H9 (cell line): Measurements from ENCODE around the gene PIGM. TPM values are rescaled to one million over a fixed set of nuclear protein-coding genes. Genes with fewer than 3 reads are reported as not detected.

Experiments
- DNase-seq: peaks from one replicate; pipeline ENCODE4 v3.0.0-alpha.2; 2017
- H2AFZ ChIP-seq: one replicate; pipeline ENCODE4 v1.6.1; 2013; ENCODE audit warnings: mild to moderate bottlenecking, low read length, control low read depth, moderate library complexity
- H2AK5ac ChIP-seq: 2 replicates; pipeline ENCODE4 v1.6.1; 2013; ENCODE audit warnings: low read length, control low read depth, mixed read lengths; ENCODE audit not compliant: insufficient read length
- H2BK120ac ChIP-seq: one replicate; pipeline ENCODE4 v1.6.1; 2013; ENCODE audit warnings: low read depth, mild to moderate bottlenecking, low read length, control low read depth, inconsistent platforms; ENCODE audit not compliant: poor library complexity, severe bottlenecking
- H2BK12ac ChIP-seq: 2 replicates; pipeline ENCODE4 v1.6.1; 2013; ENCODE audit warnings: low read length, control low read depth, mixed read lengths, low read depth; ENCODE audit not compliant: insufficient read length
- H2BK15ac ChIP-seq: 2 replicates; pipeline ENCODE4 v1.6.1; 2013; ENCODE audit warnings: low read depth, low read length, control low read depth
- H2BK20ac ChIP-seq: one replicate; pipeline ENCODE4 v1.6.1; 2013; ENCODE audit warnings: low read depth, mild to moderate bottlenecking, low read length, control low read depth, inconsistent platforms; ENCODE audit not compliant: poor library complexity, severe bottlenecking
- H2BK5ac ChIP-seq: 2 replicates; pipeline ENCODE4 v1.6.1; 2013; ENCODE audit warnings: low read length, control low read depth, mixed read lengths; ENCODE audit not compliant: insufficient read length
- H3K14ac ChIP-seq: 2 replicates; pipeline ENCODE4 v1.6.1; 2013; ENCODE audit warnings: low read length, control low read depth; ENCODE audit not compliant: insufficient read depth
- H3K18ac ChIP-seq: 2 replicates; pipeline ENCODE4 v1.6.1; 2013; ENCODE audit warnings: low read depth, mild to moderate bottlenecking, mixed read lengths, low read length, control low read depth; ENCODE audit not compliant: insufficient read length
- H3K23ac ChIP-seq: 2 replicates; pipeline ENCODE4 v1.6.1; 2013; ENCODE audit warnings: low read length, control low read depth, mixed read lengths, low read depth; ENCODE audit not compliant: insufficient read length
- H3K23me2 ChIP-seq: 2 replicates; pipeline ENCODE4 v1.6.1; 2013; ENCODE audit warnings: low read depth, mild to moderate bottlenecking, mixed read lengths, low read length, control low read depth; ENCODE audit not compliant: insufficient read length, poor library complexity, severe bottlenecking
- H3K27ac ChIP-seq: 2 replicates; pipeline ENCODE4 v1.5.1; 2013; ENCODE audit warnings: low read length, control low read depth, mixed read lengths, low read depth; ENCODE audit not compliant: insufficient read length
- H3K27me3 ChIP-seq: 2 replicates; pipeline ENCODE4 v1.6.1; 2013; ENCODE audit warnings: low read length, control low read depth, inconsistent platforms; ENCODE audit not compliant: insufficient read depth
- H3K4ac ChIP-seq: 2 replicates; pipeline ENCODE4 v1.6.1; 2013; ENCODE audit warnings: low read depth, mild to moderate bottlenecking, control low read depth, inconsistent platforms, low read length, moderate library complexity
- H3K4me1 ChIP-seq: 2 replicates; pipeline ENCODE4 v1.6.1; 2013; ENCODE audit warnings: low read length, control low read depth, inconsistent platforms; ENCODE audit not compliant: insufficient read depth
- H3K4me2 ChIP-seq: 2 replicates; pipeline ENCODE4 v1.6.1; 2013; ENCODE audit warnings: low read length, control low read depth, mixed read lengths; ENCODE audit not compliant: insufficient read length, insufficient read depth
- H3K56ac ChIP-seq: 2 replicates; pipeline ENCODE4 v1.6.1; 2013; ENCODE audit warnings: low read depth, mild to moderate bottlenecking, mixed read lengths, low read length, control low read depth; ENCODE audit not compliant: insufficient read length
- H3K79me1 ChIP-seq: 2 replicates; pipeline ENCODE4 v1.6.1; 2013; ENCODE audit warnings: low read depth, mild to moderate bottlenecking, moderate library complexity, low read length, control low read depth, inconsistent platforms; ENCODE audit not compliant: insufficient read depth, poor library complexity, severe bottlenecking
- H3K79me2 ChIP-seq: 2 replicates; pipeline ENCODE4 v1.6.1; 2013; ENCODE audit warnings: low read length, control low read depth, inconsistent platforms; ENCODE audit not compliant: insufficient read depth
- H3K9ac ChIP-seq: 2 replicates; pipeline ENCODE4 v1.6.1; 2013; ENCODE audit warnings: low read length, control low read depth, mixed read lengths; ENCODE audit not compliant: insufficient read length; ENCODE audit errors: extremely low read depth
- H3K9me3 ChIP-seq: one replicate; pipeline ENCODE4 v1.6.1; 2013; ENCODE audit warnings: low read depth, low read length, inconsistent platforms; ENCODE audit not compliant: control insufficient read depth
- H3T11ph ChIP-seq: one replicate; pipeline ENCODE4 v1.6.1; 2013; ENCODE audit warnings: mild to moderate bottlenecking, low read length, control low read depth, inconsistent platforms
- H4K20me1 ChIP-seq: one replicate; pipeline ENCODE4 v1.6.1; 2013; ENCODE audit not compliant: control insufficient read depth, insufficient read length, insufficient read depth
- H4K5ac ChIP-seq: 2 replicates; pipeline ENCODE4 v1.6.1; 2013; ENCODE audit warnings: low read depth, mild to moderate bottlenecking, mixed read lengths, low read length, control low read depth; ENCODE audit not compliant: insufficient read length
- H4K8ac ChIP-seq: replicated peaks from 2 replicates; pipeline ENCODE4 v1.6.1; 2013; ENCODE audit warnings: low read length, control low read depth, mixed read lengths, low read depth; ENCODE audit not compliant: insufficient read length
- H4K91ac ChIP-seq: 2 replicates; pipeline ENCODE4 v1.6.1; 2013; ENCODE audit warnings: low read depth, mild to moderate bottlenecking, moderate library complexity, mixed read lengths, low read length, control low read depth; ENCODE audit not compliant: insufficient read length
- H3K27ac Mint-ChIP-seq, 3 experiments: 2 replicates in 2 of 3; 3 replicates in 1 of 3; pipeline ENCODE4 v1.8.0; 2020 to 2021; ENCODE audit warnings: mixed read lengths in 3 of 3, mild to moderate bottlenecking in 1 of 3, moderate library complexity in 1 of 3
- H3K27me3 Mint-ChIP-seq: 2 replicates; pipeline ENCODE4 v1.8.0; 2021; ENCODE audit warnings: low read depth, mild to moderate bottlenecking, moderate library complexity, mixed read lengths
- H3K36me3 Mint-ChIP-seq, 3 experiments: 2 replicates in 2 of 3; 3 replicates in 1 of 3; pipeline ENCODE4 v1.8.0; 2020 to 2021; ENCODE audit warnings: low read depth in 3 of 3, mixed read lengths in 3 of 3; ENCODE audit not compliant: insufficient read depth in 1 of 3
- H3K4me1 Mint-ChIP-seq, 2 experiments: 2 replicates each; pipeline ENCODE4 v1.8.0; 2020; ENCODE audit warnings: mixed read lengths in 2 of 2
- H3K4me3 Mint-ChIP-seq, 2 experiments: 2 replicates in 1 of 2; 3 replicates in 1 of 2; pipeline ENCODE4 v1.8.0; 2020 to 2021; ENCODE audit warnings: mild to moderate bottlenecking in 2 of 2, mixed read lengths in 2 of 2, moderate library complexity in 1 of 2
- H3K9me3 Mint-ChIP-seq, 2 experiments: 2 replicates in 1 of 2; 3 replicates in 1 of 2; pipeline ENCODE4 v1.8.0; 2020; ENCODE audit warnings: mild to moderate bottlenecking in 2 of 2, mixed read lengths in 2 of 2, moderate library complexity in 1 of 2
- CTCF ChIP-seq: fragments of 200-600 bp; sonication (generic); conservative IDR thresholded peaks from 3 replicates; pipeline ENCODE4 v1.8.0; 2021; ENCODE audit warnings: antibody characterized with exemption, mild to moderate bottlenecking
- WGBS: extraction: QIAGEN DNeasy Blood & Tissue Kit; methylation state at CpG from one replicate; pipeline ENCODE4 v1.1.7; 2013; ENCODE audit warnings: missing lambda C conversion rate, low lambda C conversion rate, mixed read lengths; ENCODE audit not compliant: insufficient read length; ENCODE audit errors: extremely low coverage; 5-methylcytosine and 5-hydroxymethylcytosine counted together
- total RNA-seq: library from RNA; stranded (reverse); gene quantifications from 2 replicates; pipeline ENCODE4 v1.2.1, GENCODE V29; 2021

Gene PIGM
- total RNA-seq, 1 experiment from 2014 or later, result 5.9 TPM

- Histone ChIP-seq H3T11ph (no peak overlapping the region), H2AK5ac (no peak overlapping the region), H2BK5ac (no peak overlapping the region), H3K56ac (no peak overlapping the region), H3K18ac (no peak overlapping the region), H2BK20ac (no peak overlapping the region), H3K23me2 (no peaks in the 10 kb centered on the region), H2BK120ac (no peak overlapping the region), H2AFZ (no peak overlapping the region), H4K8ac (no peak overlapping the region), H3K23ac (no peak overlapping the region), H2BK15ac (no peak overlapping the region), H2BK12ac (no peak overlapping the region), H3K79me1 (no peaks in the 10 kb centered on the region), H3K79me2 (no peaks in the 10 kb centered on the region), H3K27ac (no peak overlapping the region), H3K27me3 (no peaks in the 10 kb centered on the region), H3K4ac (no peak overlapping the region), H3K9me3 (no peaks in the 10 kb centered on the region), H4K5ac (no peak overlapping the region), H4K91ac (no peak overlapping the region), H3K14ac (no peak overlapping the region), H3K4me2 (no peak overlapping the region), H4K20me1 (no peaks in the 10 kb centered on the region), H3K4me1 (no peaks in the 10 kb centered on the region), H3K9ac (no peak overlapping the region)
- Mint-ChIP-seq H3K9me3 (no peaks in the 10 kb centered on the region), H3K4me1 (no peaks in the 10 kb centered on the region), H3K27ac (no peak overlapping the region), H3K27me3 (peaks cover 14% of the 10 kb centered on the region), H3K4me3 (no peak overlapping the region), H3K36me3 (no peaks in the 10 kb centered on the region)
- DNase-seq, result no peak
- no peak for TF ChIP-seq CTCF
- WGBS, result no CpG with 5 or more reads among the region's 2 CpGs
Observed at GRCh38 chr1:160009801-160010200, 22.0 kb downstream of the PIGM start.
